ENCODE measurements around the gene ZCCHC8.
"Not testable (repeated sequence)": the region's sequence is repeated elsewhere in the genome, so short reads cannot be mapped to it uniquely, and the experiment has no call there.

Gene ZCCHC8

GRCh38 chr12:122447825-122448224 is 52.9 kb downstream of the ZCCHC8 start:
- not testable (repeated sequence) for H3K27me3 ChIP-seq (ENCODE audit: control insufficient read depth in 1 of 2, insufficient read depth in 1 of 2, low read length in 2 of 2); H3K27ac ChIP-seq (ENCODE audit: low read length, poor library complexity, severe bottlenecking); H4K91ac ChIP-seq (ENCODE audit: low read length); H3K36me3 ChIP-seq (ENCODE audit: control insufficient read depth in 1 of 2, insufficient read depth in 2 of 2, low read depth in 1 of 2, low read length in 2 of 2); H4K8ac ChIP-seq (ENCODE audit: low read length); H3K4me3 ChIP-seq (ENCODE audit: insufficient read depth in 1 of 2, low read depth in 1 of 2, low read length in 2 of 2); H2BK120ac ChIP-seq (ENCODE audit: low read depth, low read length); H3K9me3 ChIP-seq (ENCODE audit: control insufficient read depth, low read length); H2BK5ac ChIP-seq (ENCODE audit: low read depth, low read length, poor library complexity, severe bottlenecking); H3K14ac ChIP-seq (ENCODE audit: low read length in 2 of 2); H2BK15ac ChIP-seq (ENCODE audit: low read depth, poor library complexity, severe bottlenecking); H3K4me1 ChIP-seq (ENCODE audit: control insufficient read depth, insufficient read depth, low read depth, low read length); H2AK5ac ChIP-seq (ENCODE audit: low read length, severe bottlenecking); H2AFZ ChIP-seq (ENCODE audit: low read depth, low read length); H3K79me1 ChIP-seq (replicated peaks; ENCODE audit: low read length, poor library complexity, severe bottlenecking); DNase-seq; H3K9ac ChIP-seq (ENCODE audit: low read length); H3K4ac ChIP-seq (ENCODE audit: low read depth in 1 of 2, low read length in 2 of 2); H3K23ac ChIP-seq (ENCODE audit: low read length in 2 of 2); H3K18ac ChIP-seq (ENCODE audit: low read depth in 1 of 2, low read length in 2 of 2); H3K4me2 ChIP-seq (ENCODE audit: low read length, poor library complexity, severe bottlenecking); H2BK12ac ChIP-seq (ENCODE audit: low read length in 2 of 2)
- 100% methylated on average over 1 of the region's 3 CpGs for WGBS

- not testable (repeated sequence) for H3K9me3 ChIP-seq (ENCODE audit: control insufficient read depth, low read length); H3K27me3 ChIP-seq (ENCODE audit: control insufficient read depth in 1 of 2, insufficient read depth in 1 of 2, low read length in 2 of 2); H3K18ac ChIP-seq (ENCODE audit: low read depth in 1 of 2, low read length in 2 of 2); H3K79me1 ChIP-seq (replicated peaks; ENCODE audit: low read length, poor library complexity, severe bottlenecking); H3K4me2 ChIP-seq (ENCODE audit: low read length, poor library complexity, severe bottlenecking); H4K8ac ChIP-seq (ENCODE audit: low read length); H2BK5ac ChIP-seq (ENCODE audit: low read depth, low read length, poor library complexity, severe bottlenecking); H2BK12ac ChIP-seq (ENCODE audit: low read length in 2 of 2); H4K91ac ChIP-seq (ENCODE audit: low read length); H3K4ac ChIP-seq (ENCODE audit: low read depth in 1 of 2, low read length in 2 of 2); H3K4me1 ChIP-seq (ENCODE audit: control insufficient read depth, insufficient read depth, low read depth, low read length); H3K14ac ChIP-seq (ENCODE audit: low read length in 2 of 2); H3K4me3 ChIP-seq (ENCODE audit: insufficient read depth in 1 of 2, low read depth in 1 of 2, low read length in 2 of 2); H3K9ac ChIP-seq (ENCODE audit: low read length); H2BK15ac ChIP-seq (ENCODE audit: low read depth, poor library complexity, severe bottlenecking); H3K23ac ChIP-seq (ENCODE audit: low read length in 2 of 2); H2AK5ac ChIP-seq (ENCODE audit: low read length, severe bottlenecking); DNase-seq; H3K27ac ChIP-seq (ENCODE audit: low read length, poor library complexity, severe bottlenecking); H2BK120ac ChIP-seq (ENCODE audit: low read depth, low read length); H3K36me3 ChIP-seq (ENCODE audit: control insufficient read depth in 1 of 2, insufficient read depth in 2 of 2, low read depth in 1 of 2, low read length in 2 of 2); H2AFZ ChIP-seq (ENCODE audit: low read depth, low read length)
- 85% methylated on average over 6 of the region's 6 CpGs for WGBS
Measured at GRCh38 chr12:122446390-122446789, 54.3 kb downstream of the ZCCHC8 start.

- not testable (repeated sequence) for H2AFZ ChIP-seq (ENCODE audit: low read depth, low read length); H3K4me3 ChIP-seq (ENCODE audit: insufficient read depth in 1 of 2, low read depth in 1 of 2, low read length in 2 of 2); H3K9me3 ChIP-seq (ENCODE audit: control insufficient read depth, low read length); H3K4me2 ChIP-seq (ENCODE audit: low read length, poor library complexity, severe bottlenecking); H3K14ac ChIP-seq (ENCODE audit: low read length in 2 of 2); H3K4me1 ChIP-seq (ENCODE audit: control insufficient read depth, insufficient read depth, low read depth, low read length); DNase-seq; H3K9ac ChIP-seq (ENCODE audit: low read length); H3K36me3 ChIP-seq (ENCODE audit: control insufficient read depth in 1 of 2, insufficient read depth in 2 of 2, low read depth in 1 of 2, low read length in 2 of 2); H3K18ac ChIP-seq (ENCODE audit: low read depth in 1 of 2, low read length in 2 of 2); H2BK5ac ChIP-seq (ENCODE audit: low read depth, low read length, poor library complexity, severe bottlenecking); H3K79me1 ChIP-seq (replicated peaks; ENCODE audit: low read length, poor library complexity, severe bottlenecking); H4K91ac ChIP-seq (ENCODE audit: low read length); H2BK120ac ChIP-seq (ENCODE audit: low read depth, low read length); H3K27ac ChIP-seq (ENCODE audit: low read length, poor library complexity, severe bottlenecking); H2AK5ac ChIP-seq (ENCODE audit: low read length, severe bottlenecking); H3K4ac ChIP-seq (ENCODE audit: low read depth in 1 of 2, low read length in 2 of 2); H4K8ac ChIP-seq (ENCODE audit: low read length); H2BK12ac ChIP-seq (ENCODE audit: low read length in 2 of 2); H3K27me3 ChIP-seq (ENCODE audit: control insufficient read depth in 1 of 2, insufficient read depth in 1 of 2, low read length in 2 of 2); H3K23ac ChIP-seq (ENCODE audit: low read length in 2 of 2); H2BK15ac ChIP-seq (ENCODE audit: low read depth, poor library complexity, severe bottlenecking)
- WGBS = 87% methylated on average over 5 of the region's 5 CpGs
Measured at GRCh38 chr12:122444071-122444470, 56.7 kb downstream of the ZCCHC8 start.

GRCh38 chr12:122438822-122439221 is 61.9 kb downstream of the ZCCHC8 start:
- H3K18ac ChIP-seq (ENCODE audit: low read depth in 1 of 2, low read length in 2 of 2); H2BK120ac ChIP-seq (ENCODE audit: low read depth, low read length); H3K27me3 ChIP-seq (ENCODE audit: control insufficient read depth in 1 of 2, insufficient read depth in 1 of 2, low read length in 2 of 2); H3K36me3 ChIP-seq (ENCODE audit: control insufficient read depth in 1 of 2, insufficient read depth in 2 of 2, low read depth in 1 of 2, low read length in 2 of 2); H2AFZ ChIP-seq (ENCODE audit: low read depth, low read length); H3K9ac ChIP-seq (ENCODE audit: low read length); H3K4ac ChIP-seq (ENCODE audit: low read depth in 1 of 2, low read length in 2 of 2); H4K8ac ChIP-seq (ENCODE audit: low read length); H4K91ac ChIP-seq (ENCODE audit: low read length); H3K79me1 ChIP-seq (replicated peaks; ENCODE audit: low read length, poor library complexity, severe bottlenecking); H3K23ac ChIP-seq (ENCODE audit: low read length in 2 of 2); H3K4me1 ChIP-seq (ENCODE audit: control insufficient read depth, insufficient read depth, low read depth, low read length); H3K9me3 ChIP-seq (ENCODE audit: control insufficient read depth, low read length); H2BK15ac ChIP-seq (ENCODE audit: low read depth, poor library complexity, severe bottlenecking); H2BK5ac ChIP-seq (ENCODE audit: low read depth, low read length, poor library complexity, severe bottlenecking); H3K4me3 ChIP-seq (ENCODE audit: insufficient read depth in 1 of 2, low read depth in 1 of 2, low read length in 2 of 2); H3K27ac ChIP-seq (ENCODE audit: low read length, poor library complexity, severe bottlenecking); H3K4me2 ChIP-seq (ENCODE audit: low read length, poor library complexity, severe bottlenecking); H2BK12ac ChIP-seq (ENCODE audit: low read length in 2 of 2); H3K14ac ChIP-seq (ENCODE audit: low read length in 2 of 2); DNase-seq; H2AK5ac ChIP-seq (ENCODE audit: low read length, severe bottlenecking): not testable (repeated sequence)
- WGBS = 93% methylated on average over 7 of the region's 8 CpGs
